OCI-LY7 (cell line): ENCODE results near the gene HSPB7.
A peak's percentile ranks its signal among the peaks of the same experiment; 100 is the strongest.

Experiments used
- CTCF ChIP-seq: fragments of 200-600 bp; sonication (generic); conservative IDR thresholded peaks from 2 replicates; pipeline ENCODE4 v1.5.1; 2014; ENCODE audit warnings: mild to moderate bottlenecking, antibody characterized with exemption, low read length, moderate library complexity, mixed read lengths
- EZH2phosphoT487 ChIP-seq: fragments of 200-600 bp; sonication (generic); IDR thresholded peaks from 2 replicates; pipeline ENCODE4 v1.6.1; 2018; ENCODE audit warnings: low read depth, borderline replicate concordance, mild to moderate bottlenecking, mixed run types, antibody characterized with exemption, low read length, moderate library complexity, mixed read lengths

DNA sequence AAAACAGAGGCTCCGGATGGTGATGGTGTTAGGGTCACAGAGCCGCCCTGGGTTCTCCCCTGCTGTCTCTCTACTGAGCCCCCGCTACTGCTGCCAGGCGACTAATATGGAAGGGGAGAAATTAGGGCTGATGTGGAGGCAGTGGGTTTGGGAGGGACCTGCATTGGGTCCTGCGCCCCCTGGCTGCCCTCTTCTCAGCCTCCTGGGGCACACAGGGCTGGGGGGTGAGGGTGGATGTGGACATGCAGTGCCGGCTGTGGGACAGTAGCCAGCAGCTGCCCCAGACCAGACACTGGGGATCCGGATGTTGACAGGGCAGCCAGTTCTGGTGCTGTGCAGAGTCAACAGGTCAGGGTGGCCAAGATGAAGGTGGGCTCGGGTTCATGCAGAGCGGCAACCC lies 24.3 kb upstream of the HSPB7 start:
- TF ChIP-seq CTCF: peak; percentile 55
- TF ChIP-seq EZH2phosphoT487: no peak
